Lower lobe of right lung (tissue), 2 donors: Measurements from ENCODE around the gene ARID1B. TPM values are rescaled to one million over a fixed set of nuclear protein-coding genes. Genes with fewer than 3 reads are reported as not detected.

Experiments
- ATAC-seq, 2 donors: fragments of 200-7000 bp; cut with Tn5 transposase; one replicate each; pipeline ENCODE4 v1.9.1; 2020 to 2022; ENCODE audit warnings: mild to moderate bottlenecking in 2 of 2, moderate library complexity in 2 of 2
- DNase-seq: peaks from one replicate; pipeline ENCODE4 v3.0.0-alpha.2; 2020
- H3K27ac ChIP-seq: fragments of 200-600 bp; one replicate; pipeline ENCODE4 v1.8.0; 2022
- H3K27me3 ChIP-seq: fragments of 200-600 bp; one replicate; pipeline ENCODE4 v1.8.0; 2022; ENCODE audit warnings: low read depth
- H3K36me3 ChIP-seq: fragments of 200-600 bp; one replicate; pipeline ENCODE4 v1.8.0; 2022; ENCODE audit warnings: mild to moderate bottlenecking
- H3K4me1 ChIP-seq: fragments of 200-600 bp; one replicate; pipeline ENCODE4 v1.8.0; 2022
- H3K4me3 ChIP-seq: fragments of 200-600 bp; one replicate; pipeline ENCODE4 v1.8.0; 2022; ENCODE audit warnings: mild to moderate bottlenecking
- H3K9me3 ChIP-seq: fragments of 200-600 bp; one replicate; pipeline ENCODE4 v1.8.0; 2022
- intact Hi-C: fragments of 100-400 bp; cut with DNase I; formaldehyde crosslinking; loops from one replicate; pipeline ENCODE4 v1.11.0; 2022
- total RNA-seq: library from RNA; stranded (reverse); fragmentation: NEBNext Ultra II Directional; extraction: Animal tissue kit (Norgen Biotek cat#: 25700); gene quantifications from one replicate; pipeline ENCODE4 v1.2.1, GENCODE V29; 2021
- TF ChIP-seq, protein P1 (sequence below): fragments of 200-600 bp; IDR thresholded peaks from one replicate; pipeline ENCODE4 v1.8.0; 2022; ENCODE audit warnings: antibody characterized with exemption, mild to moderate bottlenecking
- donor health status: DM: no; HTN: yes; CAD: no; lungs with severe emphysema.

ARID1B gene
- total RNA-seq, 1 donor from 2014 or later: 95.5 TPM

DNA sequence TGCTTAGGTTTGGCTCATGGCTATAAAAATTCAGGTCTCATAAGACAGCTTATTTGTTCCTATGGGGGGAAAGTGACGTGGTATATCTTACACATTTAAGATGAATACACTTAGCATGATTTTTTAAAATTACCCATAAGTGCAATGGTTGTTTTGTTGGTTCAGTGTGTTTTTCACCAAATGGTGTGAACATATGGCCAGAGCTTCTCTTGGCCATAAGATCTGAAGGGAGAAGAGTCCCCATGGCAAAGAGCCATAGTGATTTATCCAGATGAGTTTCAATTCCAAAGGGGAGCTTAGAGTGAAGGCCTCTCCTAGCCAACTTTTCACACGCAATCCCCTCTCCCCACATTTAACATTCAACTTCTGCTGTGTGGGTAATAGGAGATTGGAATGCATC lies 438.5 kb downstream of the ARID1B start:
- TF ChIP-seq, protein P1, sequence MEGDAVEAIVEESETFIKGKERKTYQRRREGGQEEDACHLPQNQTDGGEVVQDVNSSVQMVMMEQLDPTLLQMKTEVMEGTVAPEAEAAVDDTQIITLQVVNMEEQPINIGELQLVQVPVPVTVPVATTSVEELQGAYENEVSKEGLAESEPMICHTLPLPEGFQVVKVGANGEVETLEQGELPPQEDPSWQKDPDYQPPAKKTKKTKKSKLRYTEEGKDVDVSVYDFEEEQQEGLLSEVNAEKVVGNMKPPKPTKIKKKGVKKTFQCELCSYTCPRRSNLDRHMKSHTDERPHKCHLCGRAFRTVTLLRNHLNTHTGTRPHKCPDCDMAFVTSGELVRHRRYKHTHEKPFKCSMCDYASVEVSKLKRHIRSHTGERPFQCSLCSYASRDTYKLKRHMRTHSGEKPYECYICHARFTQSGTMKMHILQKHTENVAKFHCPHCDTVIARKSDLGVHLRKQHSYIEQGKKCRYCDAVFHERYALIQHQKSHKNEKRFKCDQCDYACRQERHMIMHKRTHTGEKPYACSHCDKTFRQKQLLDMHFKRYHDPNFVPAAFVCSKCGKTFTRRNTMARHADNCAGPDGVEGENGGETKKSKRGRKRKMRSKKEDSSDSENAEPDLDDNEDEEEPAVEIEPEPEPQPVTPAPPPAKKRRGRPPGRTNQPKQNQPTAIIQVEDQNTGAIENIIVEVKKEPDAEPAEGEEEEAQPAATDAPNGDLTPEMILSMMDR: no peak
- intact Hi-C loops: no loop called here
- ATAC-seq: no peak

DNA sequence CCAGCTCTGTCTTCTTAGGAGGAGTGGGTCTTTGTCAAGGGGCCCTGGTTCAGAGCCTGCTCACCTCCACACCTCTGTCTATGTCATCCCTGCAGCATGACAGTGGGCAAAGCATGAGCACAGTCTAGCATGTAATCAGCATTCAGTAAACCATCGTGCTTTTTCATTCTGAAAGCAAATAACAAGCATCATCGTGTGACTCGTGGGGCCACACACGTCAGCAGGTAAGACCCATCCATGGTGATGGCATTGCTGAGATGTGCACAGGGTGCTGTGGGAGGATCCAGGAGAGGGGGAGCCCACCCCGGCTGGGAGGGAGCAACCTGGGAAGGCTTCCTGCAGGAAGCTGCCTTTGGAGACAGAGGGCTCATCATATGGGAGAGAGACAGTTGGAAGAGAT lies 439.4 kb downstream of the ARID1B start:
- peaks cover 4% of the 10 kb centered on the region for H3K4me1 ChIP-seq
- DNase-seq: no peak
- TF ChIP-seq, protein P1: no peak
- H3K4me3 ChIP-seq: no peak overlapping the region
- no peaks in the 10 kb centered on the region for H3K27me3 ChIP-seq
- no peak overlapping the region for H3K27ac ChIP-seq
- intact Hi-C loops: no loop called here
- no peak for ATAC-seq
- no peaks in the 10 kb centered on the region for H3K36me3 ChIP-seq
- no peaks in the 10 kb centered on the region for H3K9me3 ChIP-seq

More for the DNA sequence above, 438.5 kb downstream of the ARID1B start:
- Histone ChIP-seq H3K4me3 (no peak overlapping the region), H3K36me3 (no peaks in the 10 kb centered on the region), H3K4me1 (peaks cover 4% of the 10 kb centered on the region), H3K27ac (no peak overlapping the region), H3K27me3 (no peaks in the 10 kb centered on the region), H3K9me3 (no peaks in the 10 kb centered on the region)
- DNase-seq: no peak

DNA sequence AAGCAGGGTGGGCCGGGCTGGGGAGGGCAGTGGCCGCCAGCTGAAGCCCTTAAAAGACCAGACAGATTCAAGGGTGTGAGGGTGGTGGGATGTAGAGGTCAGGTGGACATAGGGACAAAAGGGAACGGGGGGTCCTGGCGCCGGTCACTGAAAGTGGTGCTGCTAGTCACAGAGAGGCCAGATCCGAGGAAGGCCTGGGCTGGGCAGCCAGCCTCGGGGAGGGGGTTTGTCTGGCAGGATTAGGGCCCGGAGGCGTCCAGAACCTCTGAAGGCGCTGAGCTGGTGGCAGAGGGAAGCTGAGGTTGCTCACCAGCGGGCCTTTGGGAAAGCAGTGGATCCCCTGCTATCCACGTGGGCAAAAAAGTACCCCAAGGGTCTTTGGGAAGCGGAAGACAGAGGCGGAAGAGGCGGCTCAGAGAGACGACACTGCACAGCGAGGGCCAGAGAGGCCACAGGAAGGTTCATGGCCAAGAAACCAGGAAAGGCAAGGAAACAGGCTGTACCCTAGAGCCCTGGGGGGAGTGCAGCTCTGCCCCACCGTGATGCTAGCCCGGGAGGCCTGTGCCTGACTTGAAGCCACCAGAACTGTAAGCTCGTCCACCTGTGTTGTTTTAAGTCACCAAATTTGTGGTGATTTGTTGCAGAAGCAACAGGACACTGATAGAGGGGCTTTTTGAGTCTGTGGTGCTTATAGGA lies 440.2 kb downstream of the ARID1B start:
- TF ChIP-seq, protein P1: no peak
- intact Hi-C loops: no loop called here
- H3K27ac ChIP-seq: no peak overlapping the region
- H3K4me1 ChIP-seq: peaks cover 4% of the 10 kb centered on the region
- H3K9me3 ChIP-seq: no peaks in the 10 kb centered on the region
- no peak for DNase-seq
- no peak overlapping the region for H3K4me3 ChIP-seq
- no peaks in the 10 kb centered on the region for H3K36me3 ChIP-seq
- ATAC-seq: no peak
- no peaks in the 10 kb centered on the region for H3K27me3 ChIP-seq

DNA sequence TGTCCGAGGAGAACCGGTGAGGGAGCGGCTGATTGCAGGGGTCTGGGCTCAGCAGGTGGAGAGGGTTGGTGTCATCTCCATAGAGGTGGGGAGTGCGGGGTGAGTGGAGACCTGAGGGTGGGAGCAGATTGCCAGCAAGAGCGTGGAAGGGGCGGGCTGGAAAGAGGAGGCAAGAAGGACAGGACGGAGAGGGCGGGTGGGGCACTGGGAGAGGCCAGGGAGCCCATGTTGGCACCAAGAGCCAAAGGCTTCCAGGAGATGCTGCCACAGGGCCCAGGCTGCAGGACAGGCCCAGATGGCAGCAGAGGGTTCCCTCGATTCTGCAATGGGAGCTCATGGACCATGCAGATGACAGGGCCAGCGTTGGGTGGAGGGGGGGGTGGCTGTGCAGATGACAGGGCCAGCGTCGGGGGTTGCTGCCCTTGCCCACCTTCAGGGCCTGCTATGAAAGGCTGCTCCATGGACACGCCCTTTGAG lies 440.8 kb downstream of the ARID1B start:
- Histone ChIP-seq H3K4me1 (peaks cover 4% of the 10 kb centered on the region), H3K9me3 (no peaks in the 10 kb centered on the region), H3K36me3 (no peaks in the 10 kb centered on the region), H3K27ac (no peak overlapping the region), H3K27me3 (no peaks in the 10 kb centered on the region), H3K4me3 (no peak overlapping the region)
- ATAC-seq: no peak
- intact Hi-C loops: no loop called here
- TF ChIP-seq, protein P1: no peak
- no peak for DNase-seq

DNA sequence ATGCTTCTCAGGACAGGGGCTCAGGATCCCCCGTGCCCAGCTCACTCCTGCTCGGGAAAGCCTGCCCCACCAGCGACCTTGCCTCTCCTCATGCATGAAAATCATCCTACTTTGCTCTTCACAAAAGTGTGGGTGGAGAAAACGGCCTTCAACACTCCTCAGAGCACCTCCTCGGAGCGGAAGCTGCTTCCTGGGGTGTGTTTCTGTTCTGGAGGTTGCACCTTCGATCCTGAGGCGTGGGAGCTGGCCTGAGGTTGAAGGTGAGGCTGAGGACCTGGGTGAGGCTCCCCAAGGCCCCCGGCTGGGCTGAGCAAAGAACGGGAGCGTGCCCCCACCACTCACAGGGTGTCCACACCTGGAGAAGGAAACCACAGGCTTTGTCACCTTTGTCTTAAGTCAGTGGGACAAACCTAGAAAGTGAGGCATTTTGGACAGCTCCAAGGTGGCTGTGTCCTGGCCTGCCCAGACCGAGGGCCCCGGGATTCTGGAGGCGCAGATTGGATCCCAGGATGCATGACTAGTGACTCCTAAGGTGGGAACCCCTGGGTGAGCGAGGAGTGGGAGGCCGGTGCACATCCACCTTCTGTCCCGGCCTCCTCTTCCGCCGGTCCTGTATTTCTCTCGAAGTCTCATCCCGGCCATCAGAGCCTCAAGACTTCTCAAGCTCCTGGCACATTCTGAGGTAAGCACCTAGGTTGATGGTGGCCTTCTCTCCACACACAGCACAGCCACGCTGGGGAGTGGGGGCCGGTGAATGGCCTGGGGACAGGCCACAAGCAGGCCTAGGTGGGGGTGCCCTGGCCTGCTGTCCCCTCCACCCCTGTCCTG lies 441.4 kb downstream of the ARID1B start:
- H3K4me1 ChIP-seq: peaks cover 4% of the 10 kb centered on the region
- H3K27ac ChIP-seq: no peak overlapping the region
- no peak overlapping the region for H3K4me3 ChIP-seq
- H3K36me3 ChIP-seq: no peaks in the 10 kb centered on the region
- no peak for DNase-seq
- no peaks in the 10 kb centered on the region for H3K27me3 ChIP-seq
- ATAC-seq: no peak
- TF ChIP-seq, protein P1: no peak
- intact Hi-C loops: no loop called here
- H3K9me3 ChIP-seq: no peaks in the 10 kb centered on the region
